ENCODE results near the gene RAB6C. TPM values are rescaled to one million over a fixed set of nuclear protein-coding genes. Genes with fewer than 3 reads are reported as not detected.
"Not testable (repeated sequence)": the region's sequence is repeated elsewhere in the genome, so short reads cannot be mapped to it uniquely, and the experiment has no call there.

Gene RAB6C
- total and polyA plus RNA-seq, 2 experiments from 2014 or later = 0.07 to 0.09 TPM

GRCh38 chr2:129977986-129978385 lies 1.5 kb upstream of the RAB6C start:
- Histone ChIP-seq H3K4me3 (no peak overlapping the region), H3K27me3 (peaks cover 59% of the 10 kb centered on the region), H3K9me3 (ENCODE audit: low read depth) (no peaks in the 10 kb centered on the region)

GRCh38 chr2:129980246-129980645 lies 780 bp downstream of the RAB6C start:
- H3K4me1 ChIP-seq (ENCODE audit: low read depth); H3K4me3 ChIP-seq; H3K9me3 ChIP-seq (ENCODE audit: low read depth); H3K36me3 ChIP-seq; H3K27ac ChIP-seq: not testable (repeated sequence)
- H3K27me3 ChIP-seq = peaks cover 75% of the 10 kb centered on the region
- DNase-seq (ENCODE audit: low read depth in 1 of 2, low spot score in 1 of 2) = peak in 1 of 2 donors; percentile 5

More at GRCh38 chr2:129977986-129978385, 1.5 kb upstream of the RAB6C start:
- Histone ChIP-seq H3K27ac (no peak overlapping the region), H3K4me1 (ENCODE audit: low read depth) (no peaks in the 10 kb centered on the region), H3K36me3 (no peaks in the 10 kb centered on the region)
- TF ChIP-seq, protein P1, sequence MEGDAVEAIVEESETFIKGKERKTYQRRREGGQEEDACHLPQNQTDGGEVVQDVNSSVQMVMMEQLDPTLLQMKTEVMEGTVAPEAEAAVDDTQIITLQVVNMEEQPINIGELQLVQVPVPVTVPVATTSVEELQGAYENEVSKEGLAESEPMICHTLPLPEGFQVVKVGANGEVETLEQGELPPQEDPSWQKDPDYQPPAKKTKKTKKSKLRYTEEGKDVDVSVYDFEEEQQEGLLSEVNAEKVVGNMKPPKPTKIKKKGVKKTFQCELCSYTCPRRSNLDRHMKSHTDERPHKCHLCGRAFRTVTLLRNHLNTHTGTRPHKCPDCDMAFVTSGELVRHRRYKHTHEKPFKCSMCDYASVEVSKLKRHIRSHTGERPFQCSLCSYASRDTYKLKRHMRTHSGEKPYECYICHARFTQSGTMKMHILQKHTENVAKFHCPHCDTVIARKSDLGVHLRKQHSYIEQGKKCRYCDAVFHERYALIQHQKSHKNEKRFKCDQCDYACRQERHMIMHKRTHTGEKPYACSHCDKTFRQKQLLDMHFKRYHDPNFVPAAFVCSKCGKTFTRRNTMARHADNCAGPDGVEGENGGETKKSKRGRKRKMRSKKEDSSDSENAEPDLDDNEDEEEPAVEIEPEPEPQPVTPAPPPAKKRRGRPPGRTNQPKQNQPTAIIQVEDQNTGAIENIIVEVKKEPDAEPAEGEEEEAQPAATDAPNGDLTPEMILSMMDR (IDR thresholded peaks at IDR 0.05; ENCODE audit: low read depth, low read length) = no peak
- no peak for DNase-seq (ENCODE audit: low read depth in 1 of 2, low spot score in 1 of 2)

DNA sequence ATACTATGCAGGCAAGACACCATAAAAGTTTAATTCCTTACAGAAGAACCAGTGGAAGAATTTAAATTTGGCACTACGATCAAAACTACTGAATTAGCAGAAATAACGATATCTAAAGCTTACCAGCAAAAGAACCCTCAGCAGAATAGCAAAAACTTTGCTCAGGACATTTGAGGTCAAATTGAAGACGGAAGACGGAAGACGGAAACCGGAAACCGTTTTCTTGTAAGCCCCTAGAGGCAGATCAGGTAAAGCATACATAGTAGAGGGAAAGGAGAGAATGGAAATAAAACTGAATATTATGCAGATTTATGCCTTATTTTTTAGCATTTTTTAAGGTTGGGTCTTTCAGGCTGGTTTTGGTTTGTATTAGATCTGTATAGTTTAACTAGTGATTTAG lies 2.2 kb downstream of the RAB6C start:
- not testable (repeated sequence) for H3K36me3 ChIP-seq; H3K9me3 ChIP-seq (ENCODE audit: low read depth); H3K27ac ChIP-seq; DNase-seq (ENCODE audit: low read depth in 1 of 2, low spot score in 1 of 2); H3K4me1 ChIP-seq (ENCODE audit: low read depth); H3K4me3 ChIP-seq
- H3K27me3 ChIP-seq = peaks cover 74% of the 10 kb centered on the region

GRCh38 chr2:129984426-129984825 lies 5.0 kb downstream of the RAB6C start:
- Histone ChIP-seq H3K27ac (no peak overlapping the region), H3K36me3 (no peaks in the 10 kb centered on the region), H3K4me1 (ENCODE audit: low read depth) (no peaks in the 10 kb centered on the region), H3K9me3 (ENCODE audit: low read depth) (no peaks in the 10 kb centered on the region), H3K4me3 (no peak overlapping the region), H3K27me3 (peaks cover 80% of the 10 kb centered on the region)
- DNase-seq (ENCODE audit: low read depth in 1 of 2, low spot score in 1 of 2) = no peak
- TF ChIP-seq, protein P1 (IDR thresholded peaks at IDR 0.05; ENCODE audit: low read depth, low read length) = no peak

- H3K4me1 ChIP-seq (ENCODE audit: low read depth); H3K27ac ChIP-seq; H3K4me3 ChIP-seq; H3K9me3 ChIP-seq (ENCODE audit: low read depth); DNase-seq (ENCODE audit: low read depth in 1 of 2, low spot score in 1 of 2); H3K36me3 ChIP-seq: not testable (repeated sequence)
- H3K27me3 ChIP-seq = peaks cover 58% of the 10 kb centered on the region
These were observed 13.0 kb downstream of the RAB6C start for GRCh38 chr2:129992415-129993006.

- H3K4me3 ChIP-seq; H3K36me3 ChIP-seq; DNase-seq (ENCODE audit: low read depth in 1 of 2, low spot score in 1 of 2): not testable (repeated sequence)
These were observed 13.7 kb downstream of the RAB6C start for GRCh38 chr2:129993151-129993550.

GRCh38 chr2:129996657-129997237 lies 17.3 kb downstream of the RAB6C start:
- H3K4me1 ChIP-seq (ENCODE audit: low read depth); H3K27ac ChIP-seq; H3K9me3 ChIP-seq (ENCODE audit: low read depth); H3K36me3 ChIP-seq; H3K4me3 ChIP-seq; DNase-seq (ENCODE audit: low read depth in 1 of 2, low spot score in 1 of 2): not testable (repeated sequence)
- H3K27me3 ChIP-seq = peaks cover 19% of the 10 kb centered on the region

More at GRCh38 chr2:129993151-129993550, 13.7 kb downstream of the RAB6C start:
- H3K4me1 ChIP-seq (ENCODE audit: low read depth); H3K27ac ChIP-seq; H3K9me3 ChIP-seq (ENCODE audit: low read depth): not testable (repeated sequence)
- peaks cover 52% of the 10 kb centered on the region for H3K27me3 ChIP-seq

- not testable (repeated sequence) for H3K9me3 ChIP-seq (ENCODE audit: low read depth); H3K4me3 ChIP-seq; H3K4me1 ChIP-seq (ENCODE audit: low read depth); H3K27ac ChIP-seq; DNase-seq (ENCODE audit: low read depth in 1 of 2, low spot score in 1 of 2); H3K36me3 ChIP-seq
- peaks cover 16% of the 10 kb centered on the region for H3K27me3 ChIP-seq
These were observed 19.3 kb downstream of the RAB6C start for GRCh38 chr2:129998771-129999170.

- not testable (repeated sequence) for H3K27ac ChIP-seq; H3K4me1 ChIP-seq (ENCODE audit: low read depth); H3K4me3 ChIP-seq; H3K36me3 ChIP-seq; H3K9me3 ChIP-seq (ENCODE audit: low read depth)
- DNase-seq (ENCODE audit: low read depth in 1 of 2, low spot score in 1 of 2) = peak; percentile 0 to 29
- peaks cover 62% of the 10 kb centered on the region for H3K27me3 ChIP-seq
These were observed 26.4 kb downstream of the RAB6C start for GRCh38 chr2:130005862-130006261.

DNA sequence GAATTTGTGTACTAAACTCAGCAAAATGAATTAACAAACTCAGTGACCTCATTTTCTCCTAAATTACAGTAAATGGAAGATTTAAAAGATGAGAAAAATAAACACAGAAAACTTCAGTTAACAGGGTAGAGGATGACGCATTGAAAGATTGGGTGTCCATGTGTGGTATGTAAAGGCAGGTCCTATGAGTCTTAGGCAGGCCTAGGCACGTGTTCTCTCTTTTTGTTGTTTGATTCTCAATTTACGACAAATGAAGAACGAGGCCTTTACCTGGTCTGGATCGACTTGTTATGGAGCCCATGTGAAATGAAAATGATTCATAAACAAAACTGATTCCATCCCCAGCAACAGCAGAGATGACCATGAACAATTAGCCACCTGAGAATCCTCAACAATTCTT lies 37.2 kb downstream of the RAB6C start:
- not testable (repeated sequence) for H3K27me3 ChIP-seq; H3K4me3 ChIP-seq; DNase-seq (ENCODE audit: low read depth in 1 of 2, low spot score in 1 of 2); H3K4me1 ChIP-seq (ENCODE audit: low read depth); H3K27ac ChIP-seq; H3K36me3 ChIP-seq; H3K9me3 ChIP-seq (ENCODE audit: low read depth)
